NCI-H1436 treated with DMSO at 0.1 percent for 48 hours (cell line): ENCODE measurements around the gene H19.

ENCODE experiments used
- DNase-seq: peaks from one replicate; lab custom pipeline; 2025; lab: John Stamatoyannopoulos, UW

Gene H19

GRCh38 chr11:1982873-1983600 lies 14.6 kb downstream of the H19 start:
- no peak for DNase-seq

GRCh38 chr11:1979607-1980006 lies 18.0 kb downstream of the H19 start:
- DNase-seq: no peak

GRCh38 chr11:1978720-1979473 lies 18.7 kb downstream of the H19 start:
- no peak for DNase-seq

GRCh38 chr11:1975185-1975584 lies 22.5 kb downstream of the H19 start:
- no peak for DNase-seq

- DNase-seq: no peak
Measured at GRCh38 chr11:1970956-1971355, 26.7 kb downstream of the H19 start.

- no peak for DNase-seq
Measured at GRCh38 chr11:1969776-1970175, 27.9 kb downstream of the H19 start.

GRCh38 chr11:1969035-1969434 lies 28.6 kb downstream of the H19 start:
- DNase-seq: no peak

GRCh38 chr11:1968454-1969002 lies 29.1 kb downstream of the H19 start:
- no peak for DNase-seq

- DNase-seq: no peak
Measured at GRCh38 chr11:1967641-1968225, 29.9 kb downstream of the H19 start.

GRCh38 chr11:1966531-1966930 lies 31.1 kb downstream of the H19 start:
- no peak for DNase-seq

GRCh38 chr11:1964955-1965354 lies 32.7 kb downstream of the H19 start:
- no peak for DNase-seq

- DNase-seq: no peak
Measured at GRCh38 chr11:1964348-1964747, 33.3 kb downstream of the H19 start.

- DNase-seq: no peak
Measured at GRCh38 chr11:1963864-1964263, 33.8 kb downstream of the H19 start.

GRCh38 chr11:1959786-1960185 lies 37.9 kb downstream of the H19 start:
- DNase-seq: no peak

GRCh38 chr11:1958367-1958766 lies 39.3 kb downstream of the H19 start:
- DNase-seq: no peak

GRCh38 chr11:1953489-1954266 lies 44.0 kb downstream of the H19 start:
- DNase-seq: no peak

- DNase-seq: no peak
Measured at GRCh38 chr11:1952806-1953482, 44.7 kb downstream of the H19 start.

GRCh38 chr11:1949922-1950321 lies 47.7 kb downstream of the H19 start:
- DNase-seq: no peak

- DNase-seq: no peak
Measured at GRCh38 chr11:1949302-1949701, 48.3 kb downstream of the H19 start.

- no peak for DNase-seq
Measured at GRCh38 chr11:1948389-1948788, 49.3 kb downstream of the H19 start.

GRCh38 chr11:1947592-1948237 lies 49.9 kb downstream of the H19 start:
- no peak for DNase-seq
